Activated naive CD4-positive, alpha-beta T cell treated with anti-CD3 and anti-CD28 coated beads, Interleukin-2, amount 10 ng/mL, durations not matched to agents 7 days and 5 days (primary cell): ENCODE data around the gene ANO2.

Source experiments
- CTCF ChIA-PET: fragments of 350-600 bp; sonication (Branson Sonifier 250); formaldehyde crosslinking; loops from one replicate; lab custom pipeline; 2021; ENCODE audit warnings: antibody characterized with exemption; lab: Charles Lee
- DNase-seq: peaks from one replicate; pipeline ENCODE4 v3.0.0-alpha.2; 2020
- H3K27ac Mint-ChIP-seq: one replicate; pipeline ENCODE4 v1.8.0; 2021; ENCODE audit warnings: mild to moderate bottlenecking, moderate library complexity, mixed read lengths
- H3K27me3 Mint-ChIP-seq: one replicate; pipeline ENCODE4 v1.8.0; 2021; ENCODE audit warnings: mild to moderate bottlenecking, mixed read lengths
- H3K36me3 Mint-ChIP-seq: one replicate; pipeline ENCODE4 v1.8.0; 2021; ENCODE audit warnings: mixed read lengths
- H3K4me1 Mint-ChIP-seq: one replicate; pipeline ENCODE4 v1.8.0; 2021; ENCODE audit warnings: mixed read lengths
- H3K4me3 Mint-ChIP-seq: one replicate; pipeline ENCODE4 v1.8.0; 2021; ENCODE audit warnings: mild to moderate bottlenecking, moderate library complexity, mixed read lengths
- H3K9me3 Mint-ChIP-seq: one replicate; pipeline ENCODE4 v1.8.0; 2021; ENCODE audit warnings: mixed read lengths

ANO2 gene

GRCh38 chr12:5952031-5952430, 7.0 kb upstream of the ANO2 start:
- CTCF ChIA-PET = no interaction called here
- H3K27ac Mint-ChIP-seq = no peak overlapping the region
- no peak for DNase-seq
- H3K4me3 Mint-ChIP-seq = no peak overlapping the region
- H3K4me1 Mint-ChIP-seq = no peaks in the 10 kb centered on the region
- no peaks in the 10 kb centered on the region for H3K36me3 Mint-ChIP-seq
- peaks cover 28% of the 10 kb centered on the region for H3K27me3 Mint-ChIP-seq
- no peaks in the 10 kb centered on the region for H3K9me3 Mint-ChIP-seq

DNA sequence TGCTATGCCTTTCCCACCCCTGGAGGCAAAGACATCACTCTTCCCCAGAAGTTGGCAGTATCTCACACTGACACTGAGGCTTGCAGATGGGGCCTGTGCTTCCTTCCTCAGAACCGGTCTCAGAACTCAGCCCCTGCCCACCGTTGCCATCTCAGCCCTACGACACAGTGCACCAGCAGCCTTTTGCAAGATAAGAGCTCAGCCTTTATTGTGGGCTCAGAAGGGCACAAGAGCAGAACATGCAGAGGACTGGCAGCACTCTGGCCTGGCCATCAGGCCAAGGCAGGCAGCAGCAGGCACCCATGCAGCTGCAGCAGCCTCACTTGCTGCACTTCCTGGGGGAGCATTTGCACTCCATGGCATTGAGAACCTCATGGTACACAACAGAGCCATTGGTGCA, 3.6 kb upstream of the ANO2 start:
- no peak for DNase-seq
- Mint-ChIP-seq H3K4me1 (no peaks in the 10 kb centered on the region), H3K9me3 (no peaks in the 10 kb centered on the region), H3K36me3 (no peaks in the 10 kb centered on the region), H3K4me3 (no peak overlapping the region), H3K27me3 (peaks cover 61% of the 10 kb centered on the region), H3K27ac (no peak overlapping the region)
- CTCF ChIA-PET = no interaction called here

DNA sequence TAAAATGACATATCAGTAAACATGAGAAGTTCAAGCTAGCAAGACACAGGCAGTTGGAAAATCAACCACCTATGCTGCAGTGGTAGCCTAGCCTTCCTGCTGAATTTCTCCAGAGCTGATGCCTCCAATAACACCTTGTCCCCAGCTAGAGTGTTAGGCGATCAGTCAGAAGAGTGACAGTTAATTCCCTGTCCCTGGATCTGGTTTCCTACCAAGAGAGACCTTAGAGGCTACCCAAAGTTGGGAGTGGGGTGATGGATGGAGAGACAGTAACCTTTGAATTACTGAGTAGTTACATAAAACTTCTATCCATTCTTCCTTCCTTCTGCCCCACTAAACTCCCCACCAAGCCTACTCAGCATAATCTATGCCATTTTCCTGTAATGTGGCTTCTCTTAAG, 1.9 kb upstream of the ANO2 start:
- Mint-ChIP-seq H3K27me3 (peaks cover 59% of the 10 kb centered on the region), H3K9me3 (no peaks in the 10 kb centered on the region), H3K36me3 (no peaks in the 10 kb centered on the region), H3K4me3 (no peak overlapping the region), H3K27ac (no peak overlapping the region), H3K4me1 (no peaks in the 10 kb centered on the region)
- CTCF ChIA-PET = no interaction called here
- DNase-seq = no peak

GRCh38 chr12:5946388-5946787, 1.3 kb upstream of the ANO2 start:
- H3K36me3 Mint-ChIP-seq = no peaks in the 10 kb centered on the region
- H3K27me3 Mint-ChIP-seq = peaks cover 59% of the 10 kb centered on the region
- CTCF ChIA-PET = no interaction called here
- no peak for DNase-seq
- no peak overlapping the region for H3K4me3 Mint-ChIP-seq
- no peaks in the 10 kb centered on the region for H3K4me1 Mint-ChIP-seq
- no peaks in the 10 kb centered on the region for H3K9me3 Mint-ChIP-seq
- no peak overlapping the region for H3K27ac Mint-ChIP-seq

DNA sequence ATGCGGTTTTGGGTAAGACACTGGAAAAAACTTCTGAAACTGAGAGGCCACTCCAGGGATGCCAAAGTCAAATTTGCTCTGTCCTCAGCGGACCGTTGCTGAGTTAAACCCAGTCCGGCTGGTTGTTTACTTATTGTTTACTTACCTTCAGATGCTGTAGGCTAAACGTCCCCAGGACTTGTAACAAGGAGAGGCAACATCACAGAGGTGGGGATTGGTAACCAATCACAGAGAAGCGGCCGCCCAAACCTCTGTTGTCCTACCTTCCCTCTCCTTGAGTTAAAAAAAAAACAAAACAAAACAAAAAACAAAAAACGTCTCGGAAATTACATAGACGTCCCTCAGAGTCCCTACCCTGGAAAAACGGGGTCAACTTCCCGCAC, 380 bp downstream of the ANO2 start:
- H3K27me3 Mint-ChIP-seq = peaks cover 59% of the 10 kb centered on the region
- CTCF ChIA-PET = no interaction called here
- no peak for DNase-seq
- H3K4me3 Mint-ChIP-seq = no peak overlapping the region
- no peaks in the 10 kb centered on the region for H3K36me3 Mint-ChIP-seq
- no peaks in the 10 kb centered on the region for H3K4me1 Mint-ChIP-seq
- no peak overlapping the region for H3K27ac Mint-ChIP-seq
- no peaks in the 10 kb centered on the region for H3K9me3 Mint-ChIP-seq

GRCh38 chr12:5944053-5944452, 1.0 kb downstream of the ANO2 start:
- H3K27ac Mint-ChIP-seq = no peak overlapping the region
- CTCF ChIA-PET = no interaction called here
- peaks cover 58% of the 10 kb centered on the region for H3K27me3 Mint-ChIP-seq
- H3K4me3 Mint-ChIP-seq = no peak overlapping the region
- no peak for DNase-seq
- H3K36me3 Mint-ChIP-seq = no peaks in the 10 kb centered on the region
- H3K9me3 Mint-ChIP-seq = no peaks in the 10 kb centered on the region
- no peaks in the 10 kb centered on the region for H3K4me1 Mint-ChIP-seq

DNA sequence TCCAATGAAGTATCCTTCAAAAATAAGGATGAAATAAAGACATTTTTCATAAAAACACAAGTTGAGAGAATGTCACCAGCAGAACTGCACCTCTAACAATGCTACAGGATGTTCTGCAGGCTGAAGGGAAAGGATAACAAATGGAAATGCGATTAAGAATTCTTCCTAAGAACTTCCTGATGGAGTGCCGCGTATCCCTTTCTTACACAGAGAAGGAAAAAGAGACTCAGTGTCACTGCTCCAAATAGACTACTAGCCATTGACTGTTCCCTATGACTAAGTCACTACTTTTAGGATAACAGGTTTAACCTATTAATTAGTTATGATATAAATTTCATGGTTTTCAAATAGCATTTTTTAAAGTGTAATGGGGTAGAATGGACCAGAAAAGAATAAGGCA, 3.2 kb downstream of the ANO2 start:
- Mint-ChIP-seq H3K36me3 (no peaks in the 10 kb centered on the region), H3K27me3 (peaks cover 43% of the 10 kb centered on the region), H3K4me1 (no peaks in the 10 kb centered on the region), H3K27ac (no peak overlapping the region), H3K9me3 (no peaks in the 10 kb centered on the region), H3K4me3 (no peak overlapping the region)
- CTCF ChIA-PET = no interaction called here
- no peak for DNase-seq

GRCh38 chr12:5927732-5928516, 17.1 kb downstream of the ANO2 start:
- DNase-seq = no peak
- CTCF ChIA-PET = no interaction called here
- Mint-ChIP-seq H3K4me1 (no peaks in the 10 kb centered on the region), H3K9me3 (peaks cover 14% of the 10 kb centered on the region), H3K27ac (no peak overlapping the region), H3K27me3 (no peaks in the 10 kb centered on the region), H3K36me3 (no peaks in the 10 kb centered on the region), H3K4me3 (no peak overlapping the region)

GRCh38 chr12:5925646-5926045, 19.4 kb downstream of the ANO2 start:
- H3K27ac Mint-ChIP-seq = no peak overlapping the region
- H3K27me3 Mint-ChIP-seq = no peaks in the 10 kb centered on the region
- peaks cover 5% of the 10 kb centered on the region for H3K9me3 Mint-ChIP-seq
- DNase-seq = no peak
- CTCF ChIA-PET = no interaction called here
- H3K36me3 Mint-ChIP-seq = no peaks in the 10 kb centered on the region
- no peaks in the 10 kb centered on the region for H3K4me1 Mint-ChIP-seq
- no peak overlapping the region for H3K4me3 Mint-ChIP-seq

DNA sequence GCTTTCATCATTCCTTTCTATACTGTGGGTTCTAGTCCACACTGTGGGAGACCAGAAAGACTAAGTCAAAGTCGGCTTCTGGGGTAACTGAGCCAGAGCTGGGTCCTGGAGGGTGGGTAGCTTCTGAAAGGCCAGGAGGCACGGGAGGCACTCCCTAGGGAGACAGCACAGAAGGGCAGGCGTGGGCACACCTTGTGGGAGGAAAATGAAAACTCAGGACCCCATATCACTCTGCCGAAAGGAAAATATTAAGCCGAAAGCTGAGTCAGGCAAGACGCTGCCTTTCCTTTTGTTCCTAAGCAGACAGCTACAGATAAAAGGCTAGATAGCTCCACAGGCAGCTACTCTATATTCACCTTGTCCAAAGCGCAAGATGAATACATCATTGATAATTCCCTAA, 20.7 kb downstream of the ANO2 start:
- Mint-ChIP-seq H3K4me3 (no peak overlapping the region), H3K36me3 (no peaks in the 10 kb centered on the region), H3K27me3 (no peaks in the 10 kb centered on the region), H3K27ac (no peak overlapping the region), H3K4me1 (no peaks in the 10 kb centered on the region), H3K9me3 (peaks cover 4% of the 10 kb centered on the region)
- no peak for DNase-seq
- CTCF ChIA-PET = no interaction called here

GRCh38 chr12:5923751-5924150, 21.3 kb downstream of the ANO2 start:
- Mint-ChIP-seq H3K36me3 (no peaks in the 10 kb centered on the region), H3K27ac (no peak overlapping the region), H3K9me3 (peaks cover 4% of the 10 kb centered on the region), H3K4me1 (no peaks in the 10 kb centered on the region), H3K4me3 (no peak overlapping the region), H3K27me3 (no peaks in the 10 kb centered on the region)
- CTCF ChIA-PET = no interaction called here
- no peak for DNase-seq

GRCh38 chr12:5923043-5923605, 21.9 kb downstream of the ANO2 start:
- Mint-ChIP-seq H3K27me3 (no peaks in the 10 kb centered on the region), H3K9me3 (peaks cover 2% of the 10 kb centered on the region), H3K4me3 (no peak overlapping the region), H3K27ac (no peak overlapping the region), H3K36me3 (no peaks in the 10 kb centered on the region), H3K4me1 (no peaks in the 10 kb centered on the region)
- no peak for DNase-seq
- CTCF ChIA-PET = no interaction called here

DNA sequence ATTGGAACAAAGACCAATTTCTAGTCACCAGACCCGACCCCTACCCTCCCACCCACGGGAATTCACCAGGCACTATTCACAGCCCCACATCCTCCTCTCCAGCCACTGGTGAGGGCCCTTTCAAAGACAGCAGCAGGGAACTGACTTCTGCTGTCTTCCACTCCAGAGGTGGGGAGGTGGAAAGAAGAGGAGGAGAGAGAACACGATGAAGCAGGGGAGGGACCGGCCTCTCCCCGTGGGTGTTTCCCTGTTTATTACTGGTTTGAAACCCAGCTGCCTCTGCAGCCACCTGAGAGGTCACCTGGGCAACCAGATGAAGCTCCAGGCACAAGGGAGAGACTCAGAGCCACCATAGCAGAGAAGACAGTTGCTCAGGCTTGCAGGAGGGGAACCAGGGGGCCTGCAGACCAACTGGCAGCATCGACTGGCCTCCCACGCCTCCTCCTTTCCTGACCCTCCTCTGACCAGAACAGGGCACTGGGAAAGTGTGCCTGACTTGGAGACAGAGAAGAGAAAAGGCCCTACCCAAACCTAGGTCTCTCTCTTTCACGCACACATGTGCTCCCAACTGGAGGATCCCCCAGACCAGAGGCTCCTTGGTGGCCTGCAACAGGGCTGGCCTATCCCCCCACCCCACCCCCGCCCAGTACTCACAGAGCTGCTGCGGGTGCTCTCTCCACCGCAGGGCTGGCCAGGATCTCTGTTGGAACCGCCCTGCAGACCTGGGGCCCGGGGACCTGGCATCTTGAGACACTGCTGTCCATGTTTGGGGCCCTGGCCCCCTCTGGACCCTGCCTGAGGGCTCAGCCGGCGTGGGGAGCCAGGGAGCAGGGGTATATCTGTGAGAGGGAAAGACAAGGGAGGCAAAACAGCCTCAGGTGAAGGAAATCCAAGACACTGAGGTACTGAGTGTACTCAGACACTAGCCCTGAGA, 22.8 kb downstream of the ANO2 start:
- no peaks in the 10 kb centered on the region for H3K4me1 Mint-ChIP-seq
- no peak for DNase-seq
- no peaks in the 10 kb centered on the region for H3K27me3 Mint-ChIP-seq
- no peaks in the 10 kb centered on the region for H3K36me3 Mint-ChIP-seq
- no peak overlapping the region for H3K27ac Mint-ChIP-seq
- CTCF ChIA-PET = no interaction called here
- H3K4me3 Mint-ChIP-seq = no peak overlapping the region
- peaks cover 2% of the 10 kb centered on the region for H3K9me3 Mint-ChIP-seq

- DNase-seq = no peak
- Mint-ChIP-seq H3K27me3 (no peaks in the 10 kb centered on the region), H3K9me3 (peaks cover 2% of the 10 kb centered on the region), H3K4me1 (no peaks in the 10 kb centered on the region), H3K36me3 (no peaks in the 10 kb centered on the region), H3K4me3 (no peak overlapping the region), H3K27ac (no peak overlapping the region)
- CTCF ChIA-PET = no interaction called here
Measured at GRCh38 chr12:5921027-5921909, 23.8 kb downstream of the ANO2 start.
